Astrocyte (in vitro differentiated cells and primary cell): Measurements from ENCODE around the gene CYBB.

ENCODE experiments used
- CTCF ChIP-seq: IDR thresholded peaks from 2 replicates; pipeline ENCODE4 v1.5.1; 2011; ENCODE audit warnings: low read depth, mild to moderate bottlenecking, inconsistent platforms, low read length, moderate library complexity; ENCODE audit not compliant: insufficient read depth
- EZH2 ChIP-seq: IDR thresholded peaks from 2 replicates; pipeline ENCODE4 v1.6.1; 2012; ENCODE audit warnings: mild to moderate bottlenecking, low read length, inconsistent platforms; ENCODE audit not compliant: insufficient read depth

GRCh38 chrX:37787423-37787869 lies 7.6 kb downstream of the CYBB start:
- TF ChIP-seq CTCF (no peak), EZH2 (no peak)
